Spinal cord (tissue), 10 donors: ENCODE results near the gene CCNB1IP1. TPM values are rescaled to one million over a fixed set of nuclear protein-coding genes. Genes with fewer than 3 reads are reported as not detected.

Experiments
- DNase-seq, 6 donors: peaks; one replicate each; pipeline versions ENCODE4 v3.0.0 to v3.0.0-alpha.2; 2013 to 2015; ENCODE audit warnings: low spot score in 6 of 6, low read depth in 4 of 6
- H3K27ac ChIP-seq: one replicate; pipeline ENCODE4 v1.5.1; 2013; ENCODE audit warnings: low read depth, low read length, control low read depth
- H3K27me3 ChIP-seq: one replicate; pipeline ENCODE4 v1.6.1; 2013; ENCODE audit warnings: low read length; ENCODE audit not compliant: control insufficient read depth, insufficient read depth
- H3K36me3 ChIP-seq: one replicate; pipeline ENCODE4 v1.6.1; 2013; ENCODE audit warnings: low read length; ENCODE audit not compliant: control insufficient read depth, insufficient read depth
- H3K4me1 ChIP-seq: one replicate; pipeline ENCODE4 v1.6.1; 2013; ENCODE audit warnings: low read length; ENCODE audit not compliant: control insufficient read depth, insufficient read depth
- H3K4me3 ChIP-seq: one replicate; pipeline ENCODE4 v1.5.1; 2013; ENCODE audit warnings: low read depth, low read length, control low read depth
- H3K9me3 ChIP-seq: one replicate; pipeline ENCODE4 v1.6.1; 2013; ENCODE audit warnings: low read length; ENCODE audit not compliant: control insufficient read depth, insufficient read depth
- WGBS: methylation state at CpG from one replicate; pipeline ENCODE4 v1.1.5; 2013; ENCODE audit warnings: missing lambda C conversion rate; ENCODE audit not compliant: insufficient coverage; 5-methylcytosine and 5-hydroxymethylcytosine counted together
- long read RNA-seq, 4 donors: transcript quantifications; one replicate each; lab custom pipeline, GENCODE V29; 2026
- polyA plus RNA-seq, 2 donors: library from polyadenylated mRNA; unstranded; fragments of 120-200 nt; gene quantifications; one replicate each; pipeline ENCODE4 v1.2.1, GENCODE V29; 2013; ENCODE audit not compliant: insufficient read length in 2 of 2
- total RNA-seq, 2 donors: library from RNA; depleted of rRNA in 1 of 2; stranded (reverse); fragments of 120-200 nt in 1 of 2; fragments of >200 nt in 1 of 2; gene quantifications; one replicate each; pipeline versions ENCODE4 v1.2.3 to v1.2.4, GENCODE V29; 2013 to 2014
- donor health status: healthy.

The CCNB1IP1 gene
- 10 to 100 TPM; 55.7 to 62.3 TPM for total RNA-seq
- 10 to 100 TPM; 64.5 to 68.4 TPM for polyA plus RNA-seq
- long read RNA-seq, donor 1, transcript CCNB1IP1-202 (7 exons, 1,479 nt) = major isoform, 8 of 35 reads
- long read RNA-seq, donor 1, partial matches to known transcripts = 26 of 35 reads
- long read RNA-seq, donor 1, other reads (novel, unspliced or antisense) = 0 of 35 reads
- long read RNA-seq, donor 2, partial matches to known transcripts = 0 of 2 reads
- long read RNA-seq, donor 2, other reads (novel, unspliced or antisense) = 0 of 2 reads
- long read RNA-seq, donor 3, partial matches to known transcripts = 13 of 18 reads
- long read RNA-seq, donor 3, other reads (novel, unspliced or antisense) = 0 of 18 reads
- long read RNA-seq, donor 4, transcript CCNB1IP1-202 (7 exons, 1,479 nt) = major isoform, 35 of 127 reads
- long read RNA-seq, donor 4, partial matches to known transcripts = 89 of 127 reads
- long read RNA-seq, donor 4, other reads (novel, unspliced or antisense) = 0 of 127 reads

DNA sequence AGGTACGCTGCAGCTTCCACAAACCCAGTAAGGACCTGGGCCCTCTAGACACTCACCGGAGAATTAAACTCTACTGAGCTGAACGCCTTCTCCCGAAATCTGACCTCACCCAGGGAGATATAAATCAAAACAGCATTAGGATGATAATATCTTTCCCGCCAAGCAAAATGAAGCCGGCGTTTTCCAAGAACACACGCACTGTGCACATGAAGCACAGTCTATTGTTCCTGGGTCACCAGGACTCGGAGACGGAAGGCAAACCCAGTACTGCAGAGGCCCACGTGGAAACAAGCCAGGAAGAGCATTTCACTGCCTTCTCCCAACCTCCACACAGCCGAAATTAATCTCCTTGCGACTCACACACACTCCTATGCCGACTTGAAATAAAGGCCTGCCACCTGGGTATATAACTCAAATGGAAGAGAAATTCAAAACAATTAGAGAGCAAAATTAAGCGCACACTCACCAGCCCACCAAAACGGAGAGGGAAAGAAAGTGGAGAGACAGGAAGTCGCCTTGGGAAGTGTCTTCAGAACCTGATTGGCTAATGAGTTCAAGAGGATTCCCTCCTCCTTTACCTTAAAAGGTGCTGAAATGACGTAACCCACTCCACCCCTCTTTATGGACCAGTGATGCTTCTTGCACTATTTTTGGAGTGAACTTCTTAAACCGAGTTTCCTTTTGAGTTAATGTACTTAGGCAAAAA lies at the start of gene CCNB1IP1:
CCNB1IP1 (minus strand) TSS at position 492 of the 706 bp plus-strand sequence. CDS start 16,756 bp downstream, outside the sequence.
- WGBS = 0% methylated on average over 11 of the region's 19 CpGs
- peak in 5 of 6 donors; percentile 60 to 96 (median 77) for DNase-seq
- peak within 1 kb of the TSS; percentile 88 for H3K27ac ChIP-seq
- H3K4me3 ChIP-seq = peak within 1 kb of the TSS; percentile 68
- H3K27me3 ChIP-seq = peaks cover 1% of the 10 kb centered on the region
- no peaks in the 10 kb centered on the region for H3K9me3 ChIP-seq
- no peaks in the 10 kb centered on the region for H3K36me3 ChIP-seq
- peaks cover 6% of the 10 kb centered on the region for H3K4me1 ChIP-seq

DNA sequence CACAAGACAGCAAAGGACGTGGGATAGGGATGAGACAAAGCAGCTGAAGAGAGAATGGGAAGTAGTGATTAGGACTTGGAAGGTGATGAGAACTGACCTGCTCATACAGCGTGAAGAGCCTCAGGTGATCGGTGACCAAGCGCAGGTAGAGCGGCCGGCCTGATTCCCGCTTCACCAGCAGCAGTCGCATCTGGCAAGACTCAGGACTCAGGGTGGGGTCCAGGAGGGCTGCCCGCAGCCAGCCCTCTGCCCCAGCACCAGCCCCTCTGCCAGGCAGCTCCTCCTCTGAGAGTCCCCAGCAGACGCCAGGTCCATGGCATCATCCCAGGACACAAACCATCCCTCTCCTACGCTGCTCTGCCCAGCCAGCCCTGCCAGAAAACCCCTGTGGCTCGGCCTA lies 49.4 kb upstream of the CCNB1IP1 start:
- H3K27me3 ChIP-seq = no peaks in the 10 kb centered on the region
- H3K9me3 ChIP-seq = no peaks in the 10 kb centered on the region
- H3K36me3 ChIP-seq = peaks cover 90% of the 10 kb centered on the region
- no peak overlapping the region for H3K27ac ChIP-seq
- 95% methylated on average over 11 of the region's 12 CpGs for WGBS
- no peak for DNase-seq
- no peak overlapping the region for H3K4me3 ChIP-seq
- no peaks in the 10 kb centered on the region for H3K4me1 ChIP-seq

DNA sequence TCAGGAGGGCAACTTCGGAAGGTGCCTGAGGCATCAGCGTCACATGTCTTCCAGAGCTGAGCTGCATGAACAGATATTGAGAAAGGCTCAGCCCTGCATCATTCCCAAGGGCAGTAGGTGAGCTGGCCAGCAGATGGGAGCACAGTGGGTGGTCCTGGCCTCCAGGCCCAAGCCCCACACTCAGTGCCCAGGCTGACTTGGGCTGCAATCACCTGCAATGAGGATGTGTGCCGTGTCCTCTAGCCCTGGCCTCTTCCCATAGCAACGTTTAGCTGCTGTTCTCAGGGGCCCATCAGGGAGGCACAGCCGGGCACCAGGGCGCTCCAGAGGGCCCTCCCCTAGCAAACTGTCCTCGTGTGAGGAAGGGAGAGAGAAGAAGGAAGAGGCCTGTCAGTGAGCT lies 48.3 kb upstream of the CCNB1IP1 start:
- H3K27me3 ChIP-seq = no peaks in the 10 kb centered on the region
- WGBS = 82% methylated on average over 7 of the region's 7 CpGs
- no peak overlapping the region for H3K27ac ChIP-seq
- peaks cover 94% of the 10 kb centered on the region for H3K36me3 ChIP-seq
- H3K4me1 ChIP-seq = no peaks in the 10 kb centered on the region
- no peak for DNase-seq
- no peaks in the 10 kb centered on the region for H3K9me3 ChIP-seq
- no peak overlapping the region for H3K4me3 ChIP-seq

DNA sequence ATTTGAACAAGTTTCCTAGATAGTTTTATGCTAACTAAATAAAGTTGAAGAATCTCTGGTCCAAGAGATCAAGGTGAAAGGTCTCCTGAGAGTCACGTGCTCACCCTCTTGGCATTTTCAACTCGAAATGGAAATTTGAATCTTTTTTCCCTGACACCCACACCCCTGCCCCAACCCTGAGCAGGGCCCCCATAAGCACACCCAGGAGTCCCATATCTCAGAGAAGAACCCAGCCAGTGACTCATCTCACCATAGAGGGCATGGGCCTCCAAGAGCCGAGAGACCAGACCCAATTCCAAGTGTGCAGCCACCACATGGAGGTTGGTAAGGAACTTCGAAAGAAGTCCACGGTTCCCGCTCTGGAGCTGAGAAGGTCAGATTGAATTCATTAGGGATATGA lies 47.6 kb upstream of the CCNB1IP1 start:
- H3K4me3 ChIP-seq = no peak overlapping the region
- H3K36me3 ChIP-seq = peaks cover 94% of the 10 kb centered on the region
- no peaks in the 10 kb centered on the region for H3K27me3 ChIP-seq
- H3K27ac ChIP-seq = no peak overlapping the region
- H3K4me1 ChIP-seq = no peaks in the 10 kb centered on the region
- no peaks in the 10 kb centered on the region for H3K9me3 ChIP-seq
- DNase-seq = no peak
- 89% methylated on average over 6 of the region's 6 CpGs for WGBS

- H3K9me3 ChIP-seq = no peaks in the 10 kb centered on the region
- WGBS = 71% methylated on average over 1 of the region's 1 CpG
- no peak overlapping the region for H3K4me3 ChIP-seq
- peaks cover 93% of the 10 kb centered on the region for H3K36me3 ChIP-seq
- H3K27ac ChIP-seq = no peak overlapping the region
- no peaks in the 10 kb centered on the region for H3K4me1 ChIP-seq
- no peak for DNase-seq
- H3K27me3 ChIP-seq = no peaks in the 10 kb centered on the region
These were observed 46.7 kb upstream of the CCNB1IP1 start for GRCh38 chr14:20379743-20380142.

DNA sequence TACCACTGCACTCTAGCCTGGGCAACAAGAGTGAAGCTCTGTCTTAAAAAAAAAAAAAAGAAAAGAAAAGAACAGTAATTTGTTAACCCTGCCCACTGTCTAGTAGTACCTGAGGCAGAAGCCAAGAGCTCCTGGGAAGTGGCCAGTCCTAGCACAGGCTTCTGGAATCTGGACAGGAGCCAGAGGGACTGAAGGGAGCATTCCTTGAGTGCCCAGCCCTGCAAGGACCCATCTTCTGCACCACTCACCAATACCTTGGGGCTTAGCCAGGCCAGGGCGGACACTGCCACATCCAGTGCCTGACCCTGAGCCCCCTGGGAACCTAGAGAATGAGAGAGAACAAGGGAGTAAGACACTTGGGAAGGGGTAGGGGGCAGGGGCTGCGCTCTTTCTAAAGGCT lies 44.1 kb upstream of the CCNB1IP1 start:
- Histone ChIP-seq H3K4me1 (no peaks in the 10 kb centered on the region), H3K4me3 (no peak overlapping the region), H3K9me3 (no peaks in the 10 kb centered on the region), H3K27me3 (no peaks in the 10 kb centered on the region), H3K27ac (no peak overlapping the region), H3K36me3 (peaks cover 92% of the 10 kb centered on the region)
- DNase-seq = no peak
- no CpG with 5 or more reads among the region's 2 CpGs for WGBS

DNA sequence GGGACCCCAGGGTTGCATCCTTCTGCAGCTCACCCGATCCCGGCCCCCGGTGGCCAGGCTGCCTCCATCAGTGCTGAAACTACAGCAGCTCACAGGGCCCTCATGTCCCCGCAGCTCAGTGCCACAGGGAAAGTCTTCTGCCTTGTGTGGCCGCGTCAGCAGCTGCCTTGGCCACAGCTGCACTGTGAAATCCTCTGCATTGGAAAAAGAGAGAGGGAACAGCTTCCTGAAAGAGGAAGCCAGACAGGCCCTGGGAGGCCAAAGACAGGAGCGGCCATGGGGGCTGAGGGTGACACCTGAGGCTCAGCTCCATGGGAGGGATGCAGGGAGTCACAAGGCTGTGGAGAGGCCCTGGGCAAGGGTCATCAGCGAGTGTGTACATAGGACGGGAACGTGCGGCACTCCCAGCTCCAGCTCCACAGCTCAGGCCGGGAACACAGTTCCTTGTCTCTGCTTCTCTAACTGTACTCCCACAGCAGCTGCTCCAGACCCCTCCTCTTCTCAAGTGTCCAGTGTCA lies 43.1 kb upstream of the CCNB1IP1 start:
- no peak overlapping the region for H3K27ac ChIP-seq
- H3K27me3 ChIP-seq = no peaks in the 10 kb centered on the region
- 92% methylated on average over 12 of the region's 12 CpGs for WGBS
- H3K36me3 ChIP-seq = peaks cover 88% of the 10 kb centered on the region
- no peaks in the 10 kb centered on the region for H3K9me3 ChIP-seq
- DNase-seq = no peak
- no peaks in the 10 kb centered on the region for H3K4me1 ChIP-seq
- H3K4me3 ChIP-seq = no peak overlapping the region

DNA sequence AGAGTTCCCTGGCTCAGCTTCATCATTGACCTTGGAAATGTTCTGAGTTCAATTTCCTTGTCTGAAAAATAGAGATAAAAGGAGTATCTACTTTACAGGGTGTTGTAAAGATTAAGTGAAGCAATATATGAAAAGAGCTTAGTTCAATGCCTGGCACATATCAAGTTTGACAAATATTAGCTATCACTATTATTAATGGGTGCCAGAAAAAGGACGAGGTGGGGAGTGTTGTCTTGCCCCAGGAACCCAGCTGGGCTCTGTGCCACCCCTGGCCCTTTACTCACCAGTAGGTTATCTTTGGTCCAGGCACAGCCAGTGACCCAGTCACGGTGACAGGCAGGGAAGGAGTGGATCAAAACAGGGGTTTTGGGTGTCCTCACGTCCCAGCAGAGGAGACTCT lies 42.4 kb upstream of the CCNB1IP1 start:
- no peak for DNase-seq
- Histone ChIP-seq H3K36me3 (peaks cover 82% of the 10 kb centered on the region), H3K27ac (no peak overlapping the region), H3K27me3 (no peaks in the 10 kb centered on the region), H3K4me1 (no peaks in the 10 kb centered on the region), H3K9me3 (no peaks in the 10 kb centered on the region), H3K4me3 (no peak overlapping the region)
- 94% methylated on average over 2 of the region's 3 CpGs for WGBS

- Histone ChIP-seq H3K27me3 (no peaks in the 10 kb centered on the region), H3K27ac (no peak overlapping the region), H3K9me3 (no peaks in the 10 kb centered on the region), H3K36me3 (peaks cover 74% of the 10 kb centered on the region), H3K4me1 (no peaks in the 10 kb centered on the region), H3K4me3 (no peak overlapping the region)
- DNase-seq = no peak
- WGBS = 74% methylated on average over 3 of the region's 5 CpGs
These were observed 39.7 kb upstream of the CCNB1IP1 start for GRCh38 chr14:20372796-20373195.
